Activated CD4-positive, CD25-positive, alpha-beta regulatory T cell treated with anti-CD3 and anti-CD28 coated beads, Interleukin-2, amount 50 U/mL, for 72 hours (primary cell): ENCODE results near the gene SPDL1.
"Not testable (repeated sequence)": the region's sequence is repeated elsewhere in the genome, so short reads cannot be mapped to it uniquely, and the experiment has no call there.

ENCODE experiments used
- DNase-seq: peaks from one replicate; pipeline ENCODE4 v3.0.0; 2021

The SPDL1 gene

GRCh38 chr5:169576181-169576598 is 7.4 kb upstream of the SPDL1 start:
- no peak for DNase-seq

- DNase-seq: no peak
Observed at GRCh38 chr5:169577951-169578350, 5.6 kb upstream of the SPDL1 start.

GRCh38 chr5:169580964-169581363 is 2.6 kb upstream of the SPDL1 start:
- DNase-seq: no peak

GRCh38 chr5:169581580-169582227 is 1.9 kb upstream of the SPDL1 start:
- peak; percentile 62 for DNase-seq

DNA sequence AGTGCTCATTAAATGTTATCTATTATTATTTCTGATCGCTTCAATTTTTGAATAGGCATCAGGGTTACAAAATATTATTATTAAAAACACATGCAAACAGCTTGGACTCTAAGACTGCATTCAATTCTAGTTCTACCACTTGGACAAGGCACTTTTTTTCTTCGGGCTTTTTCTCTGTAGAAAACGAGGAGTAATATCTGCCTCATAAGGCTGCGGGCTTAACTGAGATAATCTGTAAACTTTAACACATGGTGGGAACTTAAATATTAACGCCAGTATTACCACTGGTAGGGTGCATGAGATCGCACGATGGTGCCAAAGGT is 511 bp upstream of the SPDL1 start:
- DNase-seq: no peak

- no peak for DNase-seq
Observed at GRCh38 chr5:169584998-169585451, 1.5 kb downstream of the SPDL1 start.

- no peak for DNase-seq
Observed at GRCh38 chr5:169590602-169591001, 7.0 kb downstream of the SPDL1 start.

DNA sequence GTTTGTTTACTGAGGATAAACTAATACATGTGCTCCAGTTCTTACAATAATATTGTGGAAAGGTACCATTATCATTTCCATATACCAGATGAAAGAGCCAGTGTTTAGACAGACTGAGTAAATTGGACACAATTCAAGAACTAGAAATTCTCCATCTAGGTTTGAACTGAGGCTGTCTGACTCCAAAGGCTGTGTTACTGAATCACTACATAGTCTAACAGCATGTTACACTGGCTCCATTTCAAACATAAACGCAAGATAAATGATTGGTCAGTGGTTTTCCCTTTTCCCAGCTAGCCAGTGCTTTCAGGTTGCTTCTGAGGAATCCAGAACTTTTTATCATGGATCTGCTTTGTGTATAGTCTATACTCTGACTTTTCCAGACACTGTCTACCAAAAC is 8.1 kb downstream of the SPDL1 start:
- no peak for DNase-seq

DNA sequence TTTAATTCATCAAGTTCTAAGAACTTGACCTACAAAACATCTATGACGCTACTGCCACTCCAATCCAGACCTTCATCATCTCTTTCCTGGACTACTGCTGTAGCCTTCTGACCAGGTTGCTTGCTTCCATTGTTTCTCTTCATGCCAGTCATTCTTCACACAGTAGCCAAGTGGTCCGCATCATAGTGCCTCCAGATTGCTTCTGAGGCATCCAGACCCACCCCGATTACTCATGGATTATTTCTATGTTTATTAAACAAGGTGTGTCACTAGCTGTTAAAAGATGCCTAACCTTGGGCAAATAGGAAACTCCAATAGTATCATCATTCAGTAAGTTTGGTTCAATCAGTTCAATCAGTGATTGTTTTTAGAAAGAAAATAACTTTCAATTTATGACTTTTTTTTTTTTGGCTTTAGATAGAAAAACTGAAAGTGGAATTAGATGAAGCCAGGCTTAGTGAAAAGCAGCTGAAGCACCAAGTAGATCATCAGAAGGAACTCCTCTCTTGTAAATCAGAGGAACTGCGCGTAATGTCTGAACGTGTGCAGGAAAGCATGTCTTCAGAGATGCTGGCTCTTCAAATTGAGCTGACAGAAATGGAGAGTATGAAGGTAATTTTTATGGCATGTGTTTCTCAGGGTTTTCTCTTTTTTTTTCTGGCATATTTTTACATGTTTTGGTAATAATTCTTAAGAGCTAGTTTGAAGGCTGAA is 9.5 kb downstream of the SPDL1 start:
- DNase-seq: no peak

GRCh38 chr5:169595172-169595820 is 11.7 kb downstream of the SPDL1 start:
- no peak for DNase-seq

DNA sequence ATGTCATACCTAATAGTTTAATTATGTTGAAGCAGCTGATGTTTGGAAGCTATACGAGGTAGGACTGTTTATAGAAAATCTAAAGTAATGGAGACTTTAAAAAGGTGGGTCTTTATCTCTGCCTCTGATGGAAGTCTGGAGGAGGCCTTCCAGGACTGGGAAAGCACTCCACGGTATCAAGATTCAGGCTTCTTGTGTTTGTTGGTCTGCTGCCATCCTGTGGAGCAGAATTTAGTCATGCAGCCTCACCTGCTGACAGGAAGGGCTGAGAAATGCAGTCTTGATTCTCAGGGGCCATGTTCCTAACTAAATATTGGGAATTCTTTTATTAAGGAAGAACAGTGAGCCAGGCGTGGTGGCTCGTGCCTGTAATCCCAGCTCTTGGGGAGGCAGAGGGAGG is 15.9 kb downstream of the SPDL1 start:
- DNase-seq: no peak

DNA sequence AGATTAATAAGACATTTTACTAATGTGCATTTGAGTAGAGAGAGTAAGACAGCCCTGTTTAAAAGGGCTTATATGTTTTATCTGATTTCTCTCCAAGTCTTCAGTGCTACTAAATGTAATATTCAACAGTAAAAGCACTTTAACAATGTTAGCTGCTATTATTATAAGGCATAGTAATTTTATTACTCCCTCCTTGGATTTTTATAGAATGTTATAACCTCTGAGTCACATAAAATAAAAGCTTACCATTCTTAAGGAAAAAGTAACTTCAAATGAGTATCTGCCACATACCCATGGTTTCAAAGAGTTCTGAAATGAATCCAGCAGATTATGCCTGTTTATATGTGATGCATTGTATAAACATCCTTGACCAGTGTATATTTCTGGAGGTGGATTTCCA is 19.0 kb downstream of the SPDL1 start:
- no peak for DNase-seq

DNA sequence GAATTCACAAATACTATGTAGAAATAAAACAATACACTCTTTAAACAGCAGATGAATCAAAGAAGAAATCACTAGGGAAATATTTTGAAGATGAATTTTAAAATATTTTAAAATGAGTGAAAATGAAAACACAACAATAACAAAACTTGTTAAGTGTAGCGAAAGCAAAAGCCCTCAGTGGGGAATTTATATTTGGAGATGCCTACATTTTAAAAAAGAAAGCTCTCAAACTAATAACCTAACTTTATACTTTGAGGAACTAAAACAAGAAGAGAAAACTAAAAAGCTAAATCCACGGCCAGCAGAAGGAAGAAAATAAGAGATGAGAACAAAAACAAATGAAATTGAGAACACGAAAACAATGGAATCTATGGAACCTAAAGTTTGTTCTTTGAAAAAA is 22.7 kb downstream of the SPDL1 start:
- DNase-seq: no peak

GRCh38 chr5:169607882-169608281 is 24.3 kb downstream of the SPDL1 start:
- no peak for DNase-seq

DNA sequence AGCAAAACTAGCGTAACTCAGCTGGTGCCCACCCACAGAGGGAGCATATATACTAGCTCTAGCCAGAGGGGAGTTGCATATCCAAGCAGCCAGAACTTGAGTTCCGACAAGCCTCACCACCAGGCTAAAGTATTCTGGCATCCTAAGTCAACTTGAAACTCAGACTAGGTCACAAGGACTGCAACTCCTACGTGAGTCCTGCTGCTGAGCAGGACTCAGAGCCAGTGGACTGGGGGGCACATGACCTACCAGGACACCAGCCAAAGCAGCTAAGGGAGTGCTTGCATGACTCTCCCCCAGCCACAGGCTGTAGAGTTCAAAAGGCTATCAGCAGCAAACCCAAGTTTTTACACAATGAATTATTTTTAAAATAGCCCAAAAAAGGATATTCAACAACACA is 26.1 kb downstream of the SPDL1 start:
- no peak for DNase-seq

DNA sequence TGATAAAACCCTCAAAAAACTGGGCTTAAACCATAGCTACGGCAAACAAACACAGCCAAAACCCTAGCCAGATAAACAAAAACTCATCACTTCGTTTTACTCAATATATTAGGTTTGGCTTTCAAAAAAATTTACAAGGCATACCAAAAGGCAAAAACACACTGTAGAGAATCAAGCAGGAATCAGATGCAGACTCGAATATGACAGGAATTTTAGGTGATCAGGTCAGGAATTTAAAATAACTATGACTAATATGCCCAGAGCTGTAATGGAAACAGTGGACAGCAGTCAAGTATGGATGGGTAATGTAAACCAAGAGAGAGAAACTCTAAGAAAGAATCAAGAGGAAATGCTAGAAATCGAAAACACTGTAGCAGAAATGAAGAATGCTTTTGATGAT is 27.0 kb downstream of the SPDL1 start:
- DNase-seq: no peak

GRCh38 chr5:169615561-169615960 is 32.0 kb downstream of the SPDL1 start:
- DNase-seq: no peak

DNA sequence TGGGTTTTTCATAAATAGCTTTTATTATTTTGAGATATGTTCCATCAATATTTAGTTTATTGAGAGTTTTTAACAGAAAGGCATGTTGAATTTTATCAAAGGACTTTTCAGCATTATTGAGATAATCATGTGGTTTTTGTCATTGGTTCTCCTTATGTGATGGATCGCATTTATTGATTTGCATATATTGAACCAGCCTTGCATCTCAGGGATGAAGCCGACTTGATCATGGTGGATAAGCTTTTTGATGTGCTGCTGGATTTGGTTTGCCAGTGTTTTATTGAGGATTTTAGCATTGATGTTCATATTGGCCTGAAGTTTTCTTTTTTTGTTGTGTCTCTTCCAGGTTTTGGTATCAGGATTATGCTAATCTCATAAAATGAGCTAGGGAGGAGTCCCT is 40.7 kb downstream of the SPDL1 start:
- DNase-seq: not testable (repeated sequence)

- no peak for DNase-seq
Observed at GRCh38 chr5:169626779-169627178, 43.2 kb downstream of the SPDL1 start.

DNA sequence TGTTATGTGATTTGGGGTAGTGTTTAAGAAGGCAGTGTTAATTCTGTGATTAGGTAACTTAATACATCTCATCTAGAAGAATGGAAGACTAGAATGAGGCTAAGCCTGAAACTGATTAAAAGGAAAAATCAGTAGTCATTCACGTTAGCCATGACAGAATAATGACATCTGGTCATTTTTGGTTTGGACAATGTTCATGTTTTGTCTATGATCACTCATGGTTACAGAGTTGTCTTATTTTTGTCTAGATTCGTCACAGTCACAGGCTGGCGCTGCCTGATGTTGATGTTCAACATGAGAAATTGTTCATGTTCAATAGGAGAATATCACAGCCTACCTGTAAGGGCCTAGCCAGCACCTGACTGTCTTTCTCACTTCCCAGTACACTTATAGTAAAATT is 44.0 kb downstream of the SPDL1 start:
- no peak for DNase-seq

DNA sequence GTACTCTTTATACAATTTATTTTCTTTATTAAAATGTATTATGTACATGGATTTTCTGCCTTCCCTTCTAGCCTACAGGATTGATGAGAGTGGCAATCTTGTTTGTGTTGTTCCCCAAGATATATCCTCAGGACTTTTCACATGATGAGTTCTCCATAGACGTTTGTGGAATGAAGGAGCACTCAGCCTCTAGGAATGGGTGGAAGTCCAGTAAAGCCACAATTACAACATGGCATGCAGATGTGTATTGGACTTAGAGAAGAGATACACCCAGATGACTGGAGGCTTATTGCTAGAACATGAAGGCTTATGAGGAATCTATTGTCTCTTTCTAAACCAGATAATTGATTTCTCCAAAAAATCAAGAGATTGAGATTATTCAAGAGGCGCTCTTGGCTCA is 45.3 kb downstream of the SPDL1 start:
- DNase-seq: no peak

GRCh38 chr5:169629847-169630548 is 46.4 kb downstream of the SPDL1 start:
- no peak for DNase-seq

DNA sequence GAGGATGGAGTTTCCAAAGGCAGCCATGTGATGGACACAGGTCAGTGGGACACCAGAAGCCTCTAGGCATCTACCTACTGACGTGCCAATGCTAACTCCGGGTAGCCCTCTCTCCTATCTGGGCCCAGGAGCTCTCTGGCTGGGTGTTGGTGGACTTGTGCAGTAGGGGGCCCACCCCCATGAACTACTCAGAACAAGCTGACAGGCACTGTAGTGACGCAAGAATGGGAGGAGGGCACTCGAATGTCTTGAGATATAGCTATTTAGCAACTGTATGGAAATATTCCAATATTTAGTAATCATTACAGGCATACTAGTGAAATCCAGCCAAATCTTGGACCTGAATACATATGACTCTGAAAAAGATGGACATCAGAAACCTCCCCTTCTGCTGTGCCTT is 47.8 kb downstream of the SPDL1 start:
- no peak for DNase-seq

GRCh38 chr5:169632946-169633345 is 49.4 kb downstream of the SPDL1 start:
- no peak for DNase-seq
